Right ventricle myocardium inferior (tissue), 1 donor: ENCODE data around the gene CHTF8. TPM values are rescaled to one million over a fixed set of nuclear protein-coding genes. Genes with fewer than 3 reads are reported as not detected.

Experiments
- total RNA-seq: library from RNA; stranded (reverse); fragmentation: NEBNext Ultra II Directional; extraction: Animal tissue kit (Norgen Biotek cat#: 25700); gene quantifications from one replicate; pipeline ENCODE4 v1.2.1, GENCODE V29; 2021
- donor health status: DM: no; HTN: yes; CAD: no; lungs with severe emphysema.

The CHTF8 gene
- total RNA-seq, 1 donor from 2014 or later = 58.3 TPM

Other genes starting within 250 kb of the CHTF8 start
- gene HAS3, start 26.9 kb downstream of the CHTF8 start, total RNA-seq = 0.30 TPM
- 26.6 TPM for gene UTP4, start 61 bp upstream of the CHTF8 start, total RNA-seq
- gene SNTB2, start 54.6 kb upstream of the CHTF8 start, total RNA-seq = 16.5 TPM
- 29.6 TPM for gene VPS4A, start 178.8 kb upstream of the CHTF8 start, total RNA-seq
- 5.2 TPM for gene PDF, start 198.0 kb upstream of the CHTF8 start, total RNA-seq
- gene COG8, start 207.0 kb upstream of the CHTF8 start, total RNA-seq = 19.6 TPM
- 9.6 TPM for gene NIP7, start 207.2 kb upstream of the CHTF8 start, total RNA-seq
- not detected for gene TMED6, start 219.2 kb upstream of the CHTF8 start, total RNA-seq